GM12891 (cell line): ENCODE measurements around the gene GLYR1.

ENCODE experiments used
- DNase-seq: peaks from one replicate; pipeline ENCODE4 v3.0.0; 2011; ENCODE audit warnings: low spot score; ENCODE audit not compliant: insufficient read length
- FAIRE-seq: peaks from 2 replicates; lab custom pipeline; 2011; peaks lifted over from hg19 to GRCh38; lab: Jason Lieb, UNC
- PAX5 ChIP-seq: IDR thresholded peaks from 2 replicates; pipeline ENCODE4 v1.6.1; 2011; ENCODE audit warnings: low read length, moderate library complexity, mild to moderate bottlenecking; ENCODE audit not compliant: insufficient read depth, severe bottlenecking
- POLR2A ChIP-seq: IDR thresholded peaks from 2 replicates; pipeline ENCODE4 v1.6.1; 2011; ENCODE audit warnings: low read depth, low read length, control low read depth
- POLR2AphosphoS5 ChIP-seq: IDR thresholded peaks from 2 replicates; pipeline ENCODE4 v1.6.1; 2011; ENCODE audit warnings: low read depth, low read length, control low read depth
- POU2F2 ChIP-seq: IDR thresholded peaks from 2 replicates; pipeline ENCODE4 v1.6.1; 2011; ENCODE audit warnings: low read depth, mild to moderate bottlenecking, control low read depth, low read length, moderate library complexity
- SPI1 ChIP-seq: IDR thresholded peaks from 2 replicates; pipeline ENCODE4 v1.6.1; 2011; ENCODE audit warnings: low read depth, low read length, control low read depth
- TAF1 ChIP-seq: IDR thresholded peaks from 2 replicates; pipeline ENCODE4 v1.6.1; 2011; ENCODE audit warnings: low read depth, low read length, control low read depth

The GLYR1 gene

GRCh38 chr16:4890686-4891085 lies 43.6 kb upstream of the GLYR1 start:
- FAIRE-seq (no peak), DNase-seq (no peak)
- no peak for TF ChIP-seq POLR2AphosphoS5
- TF ChIP-seq POU2F2, result no peak
- no peak for TF ChIP-seq PAX5
- no peak for TF ChIP-seq TAF1
- no peak for TF ChIP-seq POLR2A
- TF ChIP-seq SPI1, result no peak

GRCh38 chr16:4890026-4890425 lies 42.9 kb upstream of the GLYR1 start:
- FAIRE-seq, result no peak
- no peak for DNase-seq
- TF ChIP-seq POU2F2, result no peak
- TF ChIP-seq PAX5, result no peak
- TF ChIP-seq SPI1, result no peak
- no peak for TF ChIP-seq POLR2AphosphoS5
- TF ChIP-seq POLR2A, result no peak
- TF ChIP-seq TAF1, result no peak

GRCh38 chr16:4888428-4889135 lies 41.5 kb upstream of the GLYR1 start:
- TF ChIP-seq POLR2AphosphoS5 (no peak), POU2F2 (no peak), PAX5 (no peak), TAF1 (no peak), SPI1 (no peak), POLR2A (no peak)
- no peak for FAIRE-seq

GRCh38 chr16:4886151-4886550 lies 39.1 kb upstream of the GLYR1 start:
- TF ChIP-seq POLR2A, result no peak
- no peak for TF ChIP-seq POU2F2
- no peak for TF ChIP-seq TAF1
- TF ChIP-seq SPI1, result no peak
- TF ChIP-seq POLR2AphosphoS5, result no peak
- no peak for TF ChIP-seq PAX5
- FAIRE-seq, result no peak
- no peak for DNase-seq

More at GRCh38 chr16:4888428-4889135, 41.5 kb upstream of the GLYR1 start:
- no peak for DNase-seq

DNA sequence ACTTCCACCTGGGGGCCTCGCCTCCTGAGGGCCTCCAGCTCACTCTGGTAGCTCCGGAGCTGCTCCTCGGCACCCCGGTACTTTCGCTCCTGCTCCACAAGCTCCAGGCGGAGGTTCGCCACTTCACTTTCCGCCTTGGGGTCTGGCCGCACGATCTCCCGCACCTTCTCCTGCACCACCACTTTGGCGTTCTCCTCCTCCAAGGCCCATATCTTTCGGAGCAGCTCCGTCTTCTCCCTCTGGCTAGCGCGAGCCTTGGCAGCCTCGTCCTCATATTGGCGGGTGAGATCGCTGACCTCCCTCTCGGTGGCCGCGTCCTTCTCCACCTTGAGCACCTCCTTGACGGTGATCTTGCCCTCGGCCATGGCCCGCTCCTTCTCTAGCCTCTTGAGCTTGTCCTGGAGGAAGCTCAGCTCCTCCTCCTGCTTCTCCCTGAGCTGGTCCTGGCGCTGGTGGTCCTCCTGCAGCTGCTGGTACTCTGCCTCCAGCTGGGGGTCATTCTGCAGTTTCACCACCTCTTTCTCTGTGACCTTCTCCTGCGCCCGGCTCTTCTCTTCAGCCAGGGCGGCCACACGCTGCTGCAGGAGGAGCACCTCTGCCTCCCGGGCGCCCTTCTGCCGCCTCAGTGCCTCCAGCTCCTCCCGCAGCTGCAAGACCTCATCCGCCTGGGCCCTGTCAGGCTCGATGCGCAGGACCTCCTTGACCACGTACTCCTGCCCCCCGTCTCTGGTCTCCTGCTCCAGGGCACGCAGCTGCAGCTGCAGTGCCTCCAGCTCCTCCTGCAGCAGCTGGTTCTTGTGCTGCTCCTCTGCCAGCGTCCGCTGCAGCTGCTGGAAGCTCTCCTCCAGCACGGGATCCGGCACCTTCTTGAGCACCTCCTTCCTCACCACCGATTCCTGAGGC lies 38.1 kb upstream of the GLYR1 start:
- TF ChIP-seq POLR2AphosphoS5 (no peak), PAX5 (no peak), TAF1 (no peak), POU2F2 (no peak), POLR2A (no peak), SPI1 (no peak)
- no peak for FAIRE-seq

DNA sequence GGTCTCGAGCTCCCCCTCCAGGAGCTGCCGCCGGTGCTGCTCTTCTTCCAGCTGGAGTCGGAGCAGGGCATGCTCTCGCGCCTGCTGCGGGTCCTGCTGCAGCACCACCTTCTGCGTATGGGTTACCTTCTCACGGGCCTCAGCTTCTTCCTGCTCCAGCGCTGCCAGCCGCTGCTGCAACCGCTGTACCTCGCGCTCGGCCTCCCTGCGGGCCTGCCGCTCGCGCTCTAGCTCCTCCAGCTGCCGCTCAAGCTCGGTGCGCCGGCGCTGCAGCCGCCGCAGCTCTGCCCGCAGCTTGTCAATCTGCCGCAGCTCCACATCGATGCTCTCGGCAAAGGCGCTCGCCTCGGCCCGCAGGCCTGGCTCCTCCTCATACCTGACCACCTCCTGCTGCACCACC lies 37.1 kb upstream of the GLYR1 start:
- TF ChIP-seq POU2F2 (no peak), POLR2A (no peak), PAX5 (no peak), POLR2AphosphoS5 (no peak), TAF1 (no peak), SPI1 (no peak)
- DNase-seq (no peak), FAIRE-seq (no peak)

More for the DNA sequence above, 38.1 kb upstream of the GLYR1 start:
- DNase-seq, result no peak

GRCh38 chr16:4883501-4883900 lies 36.4 kb upstream of the GLYR1 start:
- DNase-seq, result no peak
- FAIRE-seq, result no peak

GRCh38 chr16:4882633-4883285 lies 35.7 kb upstream of the GLYR1 start:
- DNase-seq, result no peak
- no peak for TF ChIP-seq PAX5
- no peak for TF ChIP-seq POLR2AphosphoS5
- no peak for TF ChIP-seq TAF1
- no peak for TF ChIP-seq POU2F2
- no peak for TF ChIP-seq POLR2A
- no peak for TF ChIP-seq SPI1
- no peak for FAIRE-seq

More at GRCh38 chr16:4883501-4883900, 36.4 kb upstream of the GLYR1 start:
- TF ChIP-seq POLR2A, result no peak

DNA sequence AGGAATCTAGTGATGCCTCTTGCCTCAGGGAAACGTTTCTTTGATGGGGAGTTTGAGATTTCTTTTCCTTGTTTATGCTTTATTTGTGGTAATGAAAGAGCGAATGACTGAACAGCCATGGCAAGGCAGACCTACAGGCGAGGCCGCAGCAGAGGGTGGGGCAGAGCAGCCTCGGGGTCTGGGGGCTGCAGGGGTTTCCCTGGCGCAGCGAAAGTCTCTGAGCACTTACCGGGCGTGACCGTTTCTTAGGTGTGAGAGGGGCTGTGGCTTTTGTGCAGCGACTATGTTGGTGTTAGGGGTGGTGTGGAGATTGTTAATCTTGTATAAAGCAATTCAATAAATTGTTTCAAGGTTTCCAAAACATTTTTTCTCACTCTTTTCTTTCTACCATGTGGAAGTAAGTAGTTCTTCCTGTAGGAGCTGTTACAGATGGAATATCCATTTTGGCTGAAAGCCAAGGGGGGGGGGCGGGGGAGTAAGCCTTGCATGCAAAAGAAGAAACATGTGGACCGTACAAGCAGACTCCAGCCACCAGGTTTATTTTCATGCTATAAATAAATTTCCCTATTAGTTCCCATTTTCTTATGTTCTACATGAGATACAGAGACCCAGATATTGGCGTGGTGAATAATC lies 35.0 kb upstream of the GLYR1 start:
- TF ChIP-seq PAX5 (no peak), POU2F2 (no peak), TAF1 (no peak), POLR2A (no peak), POLR2AphosphoS5 (no peak), SPI1 (no peak)
- FAIRE-seq (no peak), DNase-seq (no peak)
